ENCODE data around the gene NMD3. TPM values are rescaled to one million over a fixed set of nuclear protein-coding genes. Genes with fewer than 3 reads are reported as not detected.

The NMD3 gene
- total and polyA plus RNA-seq, 2 of the 13 experiments (the other 11 are each of a cell fraction or from before 2014, with no cell fraction given) = 44.2 to 55.2 TPM

GRCh38 chr3:161271646-161272045 is 50.5 kb downstream of the NMD3 start:
- Histone ChIP-seq H3K79me2 (ENCODE audit: insufficient read depth, low read length) (no peaks in the 10 kb centered on the region), H3K4me1 (ENCODE audit: insufficient read depth, low read length) (peaks cover 27% of the 10 kb centered on the region), H3K9me3 (ENCODE audit: low read length) (no peaks in the 10 kb centered on the region), H3K4me2 (ENCODE audit: low read depth, low read length) (no peak overlapping the region), H3K36me3 (replicated peaks in 1 of 2; ENCODE audit: control insufficient read depth in 1 of 2, insufficient read depth in 2 of 2, low read length in 2 of 2) (0 out of 5 replicates have a peak, but pooled peaks cover 0 to 1% of the 10 kb centered on the region in 2 experiments), H2AFZ (ENCODE audit: low read length) (no peak overlapping the region), H3K27ac (ENCODE audit: extremely low read length, insufficient read depth, low read length) (no peak overlapping the region), H3K4me3 (replicated peaks in 1 of 3; ENCODE audit: insufficient read depth in 1 of 3, low read depth in 2 of 3, low read length in 3 of 3) (no peak overlapping the region), H3K27me3 (ENCODE audit: control insufficient read depth in 1 of 2, insufficient read depth in 2 of 2, low read length in 2 of 2) (no peaks in the 10 kb centered on the region), H3K9ac (ENCODE audit: insufficient read depth, low read depth, low read length) (no peak overlapping the region), H4K20me1 (ENCODE audit: insufficient read depth, low read length) (no peaks in the 10 kb centered on the region)
- CTCF ChIA-PET (ENCODE audit: low intra/inter-chr PET ratio, low total read pairs) = interaction anchor here (1.0 kb wide), 1 partner anchor 153 kb away, joined by 3 read pairs; no protein-coding TSS in a partner anchor
- TF ChIP-seq YEATS4 (CRISPR knock-in tag; IDR thresholded peaks at IDR 0.05; ENCODE audit: borderline replicate concordance) (no peak), PATZ1 (CRISPR knock-in tag; IDR thresholded peaks at IDR 0.05) (no peak), THYN1 (CRISPR knock-in tag; IDR thresholded peaks at IDR 0.05; ENCODE audit: borderline replicate concordance, low read depth) (no peak)
- no peak for DNase-seq (ENCODE audit: low spot score)
- POLR2A ChIA-PET = no interaction called here
- in situ Hi-C loops (cut with HindIII; ENCODE audit: extremely low pct_ligation_motif_present, low pct_unique_long_range_greater_than_20kb) = loop anchor here (5.0 to 10.0 kb wide), 3 partner anchors 141 to 347 kb away; no protein-coding TSS in a partner anchor
- intact Hi-C loops (cut with micrococcal nuclease; ENCODE audit: unreplicated experiment) = loop anchor here (5.0 to 10.0 kb wide), 2 partner anchors 314 to 347 kb away; no protein-coding TSS in a partner anchor
- no TSS peak for BruUV-seq (replicated peaks)
- 97% methylated on average over 2 of the region's 2 CpGs for WGBS (ENCODE audit: low lambda C conversion rate)
- no peak for ATAC-seq
- no peak for FAIRE-seq

DNA sequence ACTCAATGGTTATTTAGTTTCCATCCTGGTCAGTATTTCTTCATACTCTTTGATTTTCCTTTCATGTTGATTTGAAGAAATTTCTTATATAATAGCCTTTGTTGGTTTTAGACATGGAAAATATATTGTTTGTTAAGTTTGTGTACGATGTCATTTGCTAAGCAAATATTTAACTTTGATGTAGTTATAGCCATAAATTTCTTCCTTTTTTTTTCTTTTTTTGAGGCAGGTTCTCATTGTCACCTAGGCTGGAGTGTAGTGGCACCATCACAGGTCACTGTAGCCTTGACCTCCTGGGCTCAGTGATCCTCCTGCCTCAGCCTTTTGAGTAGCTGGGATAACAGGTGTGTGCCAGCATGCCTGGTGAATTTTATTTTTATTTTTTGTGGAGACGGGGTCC is 51.4 kb downstream of the NMD3 start:
- FAIRE-seq = no peak
- peak; percentile 20 for DNase-seq (ENCODE audit: low spot score)
- no TSS peak for BruUV-seq (replicated peaks)
- Histone ChIP-seq H3K4me1 (ENCODE audit: insufficient read depth, low read length) (peaks cover 24% of the 10 kb centered on the region), H4K20me1 (ENCODE audit: insufficient read depth, low read length) (no peaks in the 10 kb centered on the region), H3K4me2 (ENCODE audit: low read depth, low read length) (no peak overlapping the region), H3K4me3 (replicated peaks in 1 of 3; ENCODE audit: insufficient read depth in 1 of 3, low read depth in 2 of 3, low read length in 3 of 3) (no peak overlapping the region), H3K27ac (ENCODE audit: extremely low read length, insufficient read depth, low read length) (no peak overlapping the region), H3K9ac (ENCODE audit: insufficient read depth, low read depth, low read length) (no peak overlapping the region), H3K36me3 (replicated peaks in 1 of 2; ENCODE audit: control insufficient read depth in 1 of 2, insufficient read depth in 2 of 2, low read length in 2 of 2) (0 out of 5 replicates have a peak, but pooled peaks cover 0 to 1% of the 10 kb centered on the region in 2 experiments), H3K9me3 (ENCODE audit: low read length) (peaks cover 6% of the 10 kb centered on the region; the same call in 1 of the 2 replicates), H3K27me3 (ENCODE audit: control insufficient read depth in 1 of 2, insufficient read depth in 2 of 2, low read length in 2 of 2) (no peaks in the 10 kb centered on the region), H3K79me2 (ENCODE audit: insufficient read depth, low read length) (no peaks in the 10 kb centered on the region), H2AFZ (ENCODE audit: low read length) (no peak overlapping the region)
- ChIA-PET CTCF (ENCODE audit: low intra/inter-chr PET ratio, low total read pairs) (interaction anchor here (3.3 kb wide), 1 partner anchor 136 kb away, joined by 42 read pairs; no protein-coding TSS in a partner anchor), POLR2A (interaction anchor here (0.5 kb wide), 1 partner anchor 34 kb away, joined by 3 read pairs; no protein-coding TSS in a partner anchor)
- ATAC-seq = no peak
- intact Hi-C loops (cut with micrococcal nuclease; ENCODE audit: unreplicated experiment) (loop anchor here (5.0 to 10.0 kb wide), 2 partner anchors 315 to 348 kb away; no protein-coding TSS in a partner anchor), in situ Hi-C loops (cut with HindIII; ENCODE audit: extremely low pct_ligation_motif_present, low pct_unique_long_range_greater_than_20kb) (loop anchor here (5.0 to 10.0 kb wide), 3 partner anchors 140 to 348 kb away; no protein-coding TSS in a partner anchor)
- 56% methylated on average over 2 of the region's 2 CpGs for WGBS (ENCODE audit: low lambda C conversion rate)
- no peak for TF ChIP-seq GABPA (IDR thresholded peaks at IDR 0.05; ENCODE audit: low read depth, low read length)
- TF ChIP-seq GABPA (CRISPR knock-in tag; IDR thresholded peaks at IDR 0.05; ENCODE audit: low read depth) = no peak
- TF ChIP-seq MXD4 (CRISPR knock-in tag; IDR thresholded peaks at IDR 0.05) = no peak
- TF ChIP-seq, protein P1, sequence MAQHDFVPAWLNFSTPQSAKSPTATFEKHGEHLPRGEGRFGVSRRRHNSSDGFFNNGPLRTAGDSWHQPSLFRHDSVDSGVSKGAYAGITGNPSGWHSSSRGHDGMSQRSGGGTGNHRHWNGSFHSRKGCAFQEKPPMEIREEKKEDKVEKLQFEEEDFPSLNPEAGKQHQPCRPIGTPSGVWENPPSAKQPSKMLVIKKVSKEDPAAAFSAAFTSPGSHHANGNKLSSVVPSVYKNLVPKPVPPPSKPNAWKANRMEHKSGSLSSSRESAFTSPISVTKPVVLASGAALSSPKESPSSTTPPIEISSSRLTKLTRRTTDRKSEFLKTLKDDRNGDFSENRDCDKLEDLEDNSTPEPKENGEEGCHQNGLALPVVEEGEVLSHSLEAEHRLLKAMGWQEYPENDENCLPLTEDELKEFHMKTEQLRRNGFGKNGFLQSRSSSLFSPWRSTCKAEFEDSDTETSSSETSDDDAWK (CRISPR knock-in tag; IDR thresholded peaks at IDR 0.05) = no peak
- TF ChIP-seq FOSL2 (CRISPR knock-in tag; IDR thresholded peaks at IDR 0.05) = 0 out of 2 replicates have a peak, but pooled peaks have one; percentile 10
- TF ChIP-seq, protein P2, sequence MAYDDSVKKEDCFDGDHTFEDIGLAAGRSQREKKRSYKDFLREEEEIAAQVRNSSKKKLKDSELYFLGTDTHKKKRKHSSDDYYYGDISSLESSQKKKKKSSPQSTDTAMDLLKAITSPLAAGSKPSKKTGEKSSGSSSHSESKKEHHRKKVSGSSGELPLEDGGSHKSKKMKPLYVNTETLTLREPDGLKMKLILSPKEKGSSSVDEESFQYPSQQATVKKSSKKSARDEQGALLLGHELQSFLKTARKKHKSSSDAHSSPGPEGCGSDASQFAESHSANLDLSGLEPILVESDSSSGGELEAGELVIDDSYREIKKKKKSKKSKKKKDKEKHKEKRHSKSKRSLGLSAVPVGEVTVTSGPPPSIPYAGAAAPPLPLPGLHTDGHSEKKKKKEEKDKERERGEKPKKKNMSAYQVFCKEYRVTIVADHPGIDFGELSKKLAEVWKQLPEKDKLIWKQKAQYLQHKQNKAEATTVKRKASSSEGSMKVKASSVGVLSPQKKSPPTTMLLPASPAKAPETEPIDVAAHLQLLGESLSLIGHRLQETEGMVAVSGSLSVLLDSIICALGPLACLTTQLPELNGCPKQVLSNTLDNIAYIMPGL (CRISPR knock-in tag; IDR thresholded peaks at IDR 0.05; ENCODE audit: borderline replicate concordance in 1 of 2, low read depth in 1 of 2) = no peak
- TF ChIP-seq NFIC (IDR thresholded peaks at IDR 0.05; ENCODE audit: low read length) = peak; percentile 23; the same call in 1 of the 2 replicates
